Mesenteric fat pad (tissue), 1 donor: ENCODE data around the gene MACF1. TPM values are rescaled to one million over a fixed set of nuclear protein-coding genes. Genes with fewer than 3 reads are reported as not detected.

Experiments used
- DNase-seq: peaks from one replicate; pipeline ENCODE4 v3.0.0-alpha.2; 2020; ENCODE audit warnings: low spot score
- total RNA-seq: library from RNA; stranded (reverse); fragmentation: NEBNext Ultra II Directional; extraction: Animal tissue kit (Norgen Biotek cat#: 25700); gene quantifications from one replicate; pipeline ENCODE4 v1.2.1, GENCODE V29; 2021
- donor health status: DM: yes; HTN: yes; CAD: no.

MACF1 gene
- total RNA-seq, 1 donor from 2014 or later, result 386 TPM

DNA sequence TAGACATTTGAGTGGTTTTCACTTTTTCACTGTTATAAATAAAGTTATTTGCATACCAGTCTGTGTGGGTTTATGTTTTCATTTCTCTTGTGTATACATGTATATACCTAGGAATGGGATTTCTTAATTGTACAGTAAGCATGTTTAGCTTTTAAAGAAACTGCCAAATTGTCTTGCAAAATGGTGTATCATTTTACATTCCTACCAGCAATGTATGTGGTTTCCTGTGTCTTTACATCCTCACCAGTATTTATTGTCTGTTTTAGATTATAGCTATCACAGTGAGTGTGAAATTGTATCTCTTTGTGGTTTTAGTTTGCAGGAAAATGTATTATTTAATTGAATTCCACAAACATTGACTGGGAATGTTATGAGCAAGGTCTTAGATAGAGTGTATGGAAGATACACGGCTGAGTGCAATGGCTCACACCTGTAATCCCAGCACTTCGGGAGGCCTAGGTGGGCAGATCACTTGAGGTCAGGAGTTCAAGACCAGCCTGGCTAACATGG is 57.3 kb downstream of the MACF1 start:
- no peak for DNase-seq

DNA sequence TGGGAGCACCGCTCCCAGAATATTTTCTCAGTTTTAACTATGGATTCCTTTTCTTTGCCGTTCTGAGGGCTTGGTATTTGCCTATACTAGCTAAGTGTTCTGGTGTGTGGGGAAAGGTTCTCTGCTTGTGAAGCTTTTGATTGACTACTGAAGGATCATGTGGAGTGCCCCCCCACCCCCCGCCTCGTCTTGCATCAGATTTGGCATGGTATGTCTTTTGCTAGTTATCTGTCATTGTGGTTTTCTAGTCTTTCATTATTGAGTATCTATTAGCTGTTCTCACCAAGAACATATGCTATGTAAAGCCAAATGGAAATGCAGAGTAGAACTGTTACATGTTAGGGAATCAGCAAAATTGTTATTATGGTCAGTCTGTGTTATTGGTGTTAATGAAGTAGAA is 58.3 kb downstream of the MACF1 start:
- no peak for DNase-seq

DNA sequence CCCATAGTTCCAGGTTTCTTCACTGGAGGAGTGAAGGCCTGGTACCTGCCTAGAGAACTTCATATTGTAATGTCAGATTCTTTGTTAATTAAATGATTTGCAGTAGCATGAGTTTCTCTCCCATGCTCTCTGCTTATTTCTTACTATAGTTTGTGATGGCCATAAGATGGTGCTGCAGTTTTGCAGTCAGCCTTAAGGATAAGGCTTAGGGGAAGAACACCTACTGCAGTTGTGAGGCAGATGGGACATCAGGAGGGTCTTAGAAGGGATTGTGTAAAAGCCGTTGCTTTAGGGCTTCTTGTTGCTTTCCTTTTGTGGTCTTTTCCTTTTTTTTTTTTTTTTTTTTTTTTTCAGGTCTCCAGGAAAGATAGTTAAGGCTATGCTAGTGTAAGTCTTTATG is 61.8 kb downstream of the MACF1 start:
- no peak for DNase-seq

DNA sequence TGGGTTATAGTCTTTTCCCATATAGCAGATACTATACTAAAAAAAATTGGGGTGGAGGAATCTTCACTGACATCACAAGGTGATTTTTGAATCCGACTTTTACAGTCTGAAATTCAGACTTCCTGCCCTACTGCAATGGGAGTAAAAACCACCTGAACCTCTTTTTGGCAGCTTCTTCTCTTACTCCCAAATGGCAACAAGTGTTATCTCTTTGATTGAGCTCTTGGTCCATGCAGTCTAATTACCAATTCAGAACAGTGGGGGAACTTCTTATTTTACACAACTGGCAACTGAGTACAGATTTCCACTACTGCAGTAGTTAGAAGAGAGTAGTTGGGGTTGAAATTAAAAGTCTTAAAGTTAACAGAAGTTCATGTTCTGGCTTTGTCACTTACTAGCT is 62.3 kb downstream of the MACF1 start:
- no peak for DNase-seq

- no peak for DNase-seq
Measured at GRCh38 chr1:39268112-39268581, 63.7 kb downstream of the MACF1 start.

- DNase-seq, result no peak
Measured at GRCh38 chr1:39268906-39269305, 64.4 kb downstream of the MACF1 start.

GRCh38 chr1:39269349-39269748 is 64.9 kb downstream of the MACF1 start:
- no peak for DNase-seq

DNA sequence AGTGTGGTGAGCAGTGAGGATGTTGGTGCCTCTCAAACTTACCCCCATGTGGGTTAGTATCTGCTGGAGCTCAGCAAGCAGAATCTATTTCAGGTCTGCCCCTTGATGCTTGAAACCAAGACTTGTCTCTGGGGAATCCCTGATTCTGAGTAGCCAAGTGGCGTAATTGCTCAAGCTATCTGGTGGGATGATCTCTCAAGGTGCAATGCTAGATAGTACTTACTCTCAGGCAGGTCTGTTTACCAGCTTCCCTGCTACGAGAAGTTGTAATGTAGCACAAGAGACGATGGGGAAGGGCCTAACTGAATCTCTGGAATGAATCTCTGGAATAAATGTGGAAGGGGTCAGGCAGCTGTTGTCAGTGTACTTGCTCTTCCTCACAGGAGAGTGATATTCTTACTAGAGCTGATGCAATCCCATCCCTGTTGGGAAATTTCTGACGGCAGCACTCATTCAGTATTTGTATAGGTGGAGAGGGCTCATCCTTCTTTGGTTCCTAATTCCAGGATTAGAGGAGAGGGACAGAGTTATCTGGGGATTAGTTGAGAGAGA is 65.4 kb downstream of the MACF1 start:
- no peak for DNase-seq

DNA sequence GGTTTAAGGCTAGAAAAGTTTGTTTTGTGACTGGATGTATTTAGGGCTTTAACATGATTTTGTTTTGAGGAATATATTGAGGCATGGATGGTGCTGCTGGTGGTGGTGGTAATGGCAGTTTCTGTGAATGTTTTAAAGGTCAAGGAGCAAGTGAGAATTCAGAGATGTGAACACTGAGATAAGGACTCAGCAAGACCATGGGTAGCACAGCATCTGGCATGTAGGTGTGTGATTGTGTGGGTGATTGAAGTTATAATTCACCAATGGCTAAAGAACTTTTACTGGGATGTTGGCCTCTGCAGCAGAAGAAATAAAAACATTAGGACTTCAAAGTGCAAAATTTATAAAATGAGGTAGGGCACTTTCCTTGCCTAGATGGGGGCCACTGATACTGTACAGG is 65.9 kb downstream of the MACF1 start:
- no peak for DNase-seq

DNA sequence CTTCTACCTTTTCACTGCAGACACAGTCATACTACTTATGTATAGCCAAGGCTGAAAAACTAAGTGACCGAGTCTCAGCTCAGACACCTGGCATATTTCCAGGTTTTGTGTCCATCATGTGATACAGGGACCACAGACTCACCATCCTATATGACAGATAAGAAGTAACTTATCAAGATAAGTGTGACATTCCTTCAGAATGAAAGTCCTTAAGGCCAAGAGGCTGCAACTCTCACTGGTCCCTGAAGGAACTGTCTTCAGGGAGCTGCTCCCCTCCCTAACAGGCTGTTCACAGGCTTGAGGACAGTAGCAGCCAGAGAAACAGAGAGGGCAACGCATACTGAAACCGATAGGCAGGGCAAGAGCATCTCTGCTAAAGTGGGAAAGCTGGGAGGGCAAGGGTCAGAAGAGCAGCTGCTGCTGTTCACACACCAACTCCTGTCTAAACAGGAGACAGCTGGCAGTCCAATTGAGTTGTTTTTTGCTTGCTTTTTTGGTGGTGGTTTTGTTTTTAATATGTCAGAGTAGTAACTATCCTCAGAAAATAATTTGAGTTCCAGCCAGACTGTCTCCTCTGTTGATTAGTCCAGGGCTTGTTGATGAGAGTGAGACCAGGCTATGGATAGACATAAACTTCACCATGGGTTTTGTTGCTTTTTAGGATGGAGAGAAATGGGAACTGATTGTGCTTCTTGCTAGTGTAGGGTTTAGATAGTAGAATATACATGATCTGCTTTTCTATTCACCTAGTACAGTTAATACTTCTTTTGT is 67.7 kb downstream of the MACF1 start:
- DNase-seq, result no peak

DNA sequence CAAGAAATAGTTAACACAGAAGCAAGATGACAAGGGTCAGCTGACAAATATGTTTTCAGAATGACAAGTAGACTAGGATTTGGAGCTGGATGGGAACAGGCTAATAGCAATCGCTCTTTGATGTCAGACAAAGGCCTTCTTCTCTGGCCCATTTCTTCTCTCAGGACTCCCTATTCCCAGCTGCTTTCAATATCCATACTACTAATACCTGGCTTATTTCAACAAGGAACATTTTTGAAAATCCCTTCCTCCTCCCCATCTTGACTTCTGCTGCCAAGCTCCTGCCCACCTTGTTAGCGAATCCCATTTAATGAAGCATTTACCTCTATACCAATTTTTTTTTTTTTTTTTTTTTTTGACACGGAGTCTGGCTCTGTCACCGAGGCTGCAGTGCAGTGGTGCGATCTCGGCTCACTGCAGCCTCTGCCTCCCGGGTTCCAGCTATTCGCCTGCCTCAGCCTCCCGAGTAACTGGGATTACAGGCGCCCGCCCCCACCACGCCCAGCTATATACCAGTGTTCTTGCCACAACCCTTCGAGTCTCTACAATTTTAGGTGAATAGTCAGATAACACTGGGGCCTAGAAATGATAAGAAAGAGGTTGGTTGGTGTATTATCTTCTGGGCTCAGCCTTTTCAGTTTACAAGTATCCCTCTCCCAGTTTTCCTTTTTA is 68.4 kb downstream of the MACF1 start:
- no peak for DNase-seq

GRCh38 chr1:39275836-39276507 is 71.5 kb downstream of the MACF1 start:
- no peak for DNase-seq

GRCh38 chr1:39277879-39278278 is 73.4 kb downstream of the MACF1 start:
- DNase-seq, result no peak

- DNase-seq, result no peak
Measured at GRCh38 chr1:39282537-39283216, 78.2 kb downstream of the MACF1 start.

DNA sequence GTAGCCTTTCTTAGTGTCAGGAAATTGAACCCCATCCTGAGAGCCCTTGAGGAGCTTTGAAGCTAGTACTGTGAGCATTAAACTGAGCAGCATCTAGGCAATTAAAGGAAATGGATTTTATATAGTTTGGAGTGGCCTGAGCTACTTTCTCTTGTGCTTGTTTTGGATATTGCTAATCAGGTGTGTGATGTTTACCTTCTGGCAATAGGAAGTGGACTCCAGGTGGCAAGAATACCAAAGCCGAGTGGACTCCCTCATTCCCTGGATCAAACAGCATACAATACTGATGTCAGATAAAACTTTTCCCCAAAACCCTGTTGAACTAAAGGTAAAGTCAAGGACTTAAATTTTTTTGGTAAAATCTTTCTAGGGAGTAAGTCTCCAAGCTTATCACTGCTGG is 79.4 kb downstream of the MACF1 start:
- DNase-seq, result no peak

GRCh38 chr1:39287541-39287940 is 83.0 kb downstream of the MACF1 start:
- no peak for DNase-seq

GRCh38 chr1:39288735-39289465 is 84.4 kb downstream of the MACF1 start:
- no peak for DNase-seq

DNA sequence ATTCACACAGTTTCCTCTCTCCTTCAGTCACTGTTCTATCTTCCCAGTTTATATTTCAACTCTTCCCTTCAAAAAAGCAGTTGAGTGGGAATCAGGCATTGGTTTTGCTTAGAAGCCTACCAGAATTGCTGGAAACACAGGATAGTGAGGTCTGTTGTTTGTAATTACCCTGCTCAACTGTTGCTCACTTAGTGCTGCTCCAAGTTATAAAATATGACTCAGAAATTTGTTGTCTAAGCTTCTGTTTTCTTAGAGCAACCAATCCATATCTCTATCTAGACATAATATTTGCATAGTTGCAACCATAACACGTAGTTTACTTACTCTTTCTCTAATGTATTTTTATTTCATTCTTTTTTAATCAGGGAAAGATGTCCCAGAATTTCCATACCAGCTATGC is 87.9 kb downstream of the MACF1 start:
- no peak for DNase-seq

- no peak for DNase-seq
Measured at GRCh38 chr1:39293375-39294070, 89.0 kb downstream of the MACF1 start.

DNA sequence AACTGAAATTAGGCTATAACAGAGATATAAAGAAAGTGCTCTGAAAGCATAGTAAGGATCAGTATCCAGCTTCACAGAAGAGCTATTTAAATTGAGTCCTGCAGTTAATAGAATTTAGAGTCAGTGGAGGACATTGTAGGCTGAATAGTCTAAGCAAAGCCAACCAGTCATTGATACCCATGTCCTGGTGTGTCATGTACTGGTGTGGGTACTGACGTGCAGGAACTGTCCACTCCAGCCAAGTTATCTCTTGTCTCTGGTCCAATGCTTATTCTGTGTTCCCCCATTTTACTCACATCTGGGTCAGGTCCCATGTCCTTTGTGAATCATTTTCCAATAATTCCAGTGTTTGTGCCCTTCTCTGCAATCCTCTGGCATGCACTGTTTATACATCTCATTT is 90.0 kb downstream of the MACF1 start:
- no peak for DNase-seq
